ENCODE data around the gene CES2. TPM values are rescaled to one million over a fixed set of nuclear protein-coding genes. Genes with fewer than 3 reads are reported as not detected.

Gene CES2, protein sequence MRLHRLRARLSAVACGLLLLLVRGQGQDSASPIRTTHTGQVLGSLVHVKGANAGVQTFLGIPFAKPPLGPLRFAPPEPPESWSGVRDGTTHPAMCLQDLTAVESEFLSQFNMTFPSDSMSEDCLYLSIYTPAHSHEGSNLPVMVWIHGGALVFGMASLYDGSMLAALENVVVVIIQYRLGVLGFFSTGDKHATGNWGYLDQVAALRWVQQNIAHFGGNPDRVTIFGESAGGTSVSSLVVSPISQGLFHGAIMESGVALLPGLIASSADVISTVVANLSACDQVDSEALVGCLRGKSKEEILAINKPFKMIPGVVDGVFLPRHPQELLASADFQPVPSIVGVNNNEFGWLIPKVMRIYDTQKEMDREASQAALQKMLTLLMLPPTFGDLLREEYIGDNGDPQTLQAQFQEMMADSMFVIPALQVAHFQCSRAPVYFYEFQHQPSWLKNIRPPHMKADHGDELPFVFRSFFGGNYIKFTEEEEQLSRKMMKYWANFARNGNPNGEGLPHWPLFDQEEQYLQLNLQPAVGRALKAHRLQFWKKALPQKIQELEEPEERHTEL
- 1,000 to 10,000 TPM in 3 of 4 donors, 100 to 1,000 TPM in 1; 113 to 4,512 (median 3,000) TPM for total RNA-seq

DNA sequence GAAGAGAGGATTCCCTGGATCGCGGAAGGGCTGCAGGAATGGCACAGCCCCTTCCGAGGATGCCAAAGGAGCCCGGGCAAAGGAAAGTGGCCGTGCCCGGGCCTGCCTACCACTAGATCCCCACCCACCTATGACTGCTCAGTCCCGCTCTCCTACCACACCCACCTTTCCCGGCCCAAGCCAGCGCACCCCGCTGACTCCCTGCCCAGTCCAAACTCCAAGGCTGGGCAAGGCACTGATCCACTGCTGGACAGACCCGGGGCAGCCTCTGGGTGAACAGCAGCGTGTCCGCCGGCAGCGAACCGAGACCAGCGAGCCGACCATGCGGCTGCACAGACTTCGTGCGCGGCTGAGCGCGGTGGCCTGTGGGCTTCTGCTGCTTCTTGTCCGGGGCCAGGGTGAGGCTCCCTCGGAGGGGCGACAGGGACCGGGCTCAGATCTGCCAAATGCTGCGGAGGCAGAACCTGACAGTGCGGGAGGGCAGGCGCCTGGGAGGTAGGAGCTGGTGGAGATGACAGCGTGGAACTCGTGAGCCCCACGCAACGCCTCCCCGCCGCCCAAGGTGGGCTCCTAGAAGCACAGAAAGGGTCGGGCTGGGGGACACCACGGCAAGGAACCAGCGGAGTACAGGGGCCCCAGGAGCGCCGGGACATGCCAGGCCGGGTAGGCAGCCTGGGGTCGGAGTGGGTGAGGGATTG, at the start of gene CES2:
CES2 (plus strand) TSS at position 203 of the 698 bp plus-strand sequence; CDS start at position 323, 120 bp downstream.
- peaks cover 0 to 38% (median 0%) of the 10 kb centered on the region in 3 donors for H3K36me3 ChIP-seq
- peak within 1 kb of the TSS; percentile 80 to 98 (median 92) for H3K4me3 ChIP-seq
- no peaks in the 10 kb centered on the region for H3K9me3 ChIP-seq
- TF ChIP-seq POLR2A (IDR thresholded peaks at IDR 0.05), result peak; percentile 97 to 98
- TF ChIP-seq, protein P1, sequence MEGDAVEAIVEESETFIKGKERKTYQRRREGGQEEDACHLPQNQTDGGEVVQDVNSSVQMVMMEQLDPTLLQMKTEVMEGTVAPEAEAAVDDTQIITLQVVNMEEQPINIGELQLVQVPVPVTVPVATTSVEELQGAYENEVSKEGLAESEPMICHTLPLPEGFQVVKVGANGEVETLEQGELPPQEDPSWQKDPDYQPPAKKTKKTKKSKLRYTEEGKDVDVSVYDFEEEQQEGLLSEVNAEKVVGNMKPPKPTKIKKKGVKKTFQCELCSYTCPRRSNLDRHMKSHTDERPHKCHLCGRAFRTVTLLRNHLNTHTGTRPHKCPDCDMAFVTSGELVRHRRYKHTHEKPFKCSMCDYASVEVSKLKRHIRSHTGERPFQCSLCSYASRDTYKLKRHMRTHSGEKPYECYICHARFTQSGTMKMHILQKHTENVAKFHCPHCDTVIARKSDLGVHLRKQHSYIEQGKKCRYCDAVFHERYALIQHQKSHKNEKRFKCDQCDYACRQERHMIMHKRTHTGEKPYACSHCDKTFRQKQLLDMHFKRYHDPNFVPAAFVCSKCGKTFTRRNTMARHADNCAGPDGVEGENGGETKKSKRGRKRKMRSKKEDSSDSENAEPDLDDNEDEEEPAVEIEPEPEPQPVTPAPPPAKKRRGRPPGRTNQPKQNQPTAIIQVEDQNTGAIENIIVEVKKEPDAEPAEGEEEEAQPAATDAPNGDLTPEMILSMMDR (IDR thresholded peaks at IDR 0.05), result no peak
- no peaks in the 10 kb centered on the region for H3K27me3 ChIP-seq
- peak; percentile 25 to 95 (median 91) for DNase-seq
- H3K4me1 ChIP-seq, result peaks cover 5 to 64% (median 13%) of the 10 kb centered on the region in 4 donors
- peak within 1 kb of the TSS; percentile 92 to 97 (median 92) for H3K27ac ChIP-seq

DNA sequence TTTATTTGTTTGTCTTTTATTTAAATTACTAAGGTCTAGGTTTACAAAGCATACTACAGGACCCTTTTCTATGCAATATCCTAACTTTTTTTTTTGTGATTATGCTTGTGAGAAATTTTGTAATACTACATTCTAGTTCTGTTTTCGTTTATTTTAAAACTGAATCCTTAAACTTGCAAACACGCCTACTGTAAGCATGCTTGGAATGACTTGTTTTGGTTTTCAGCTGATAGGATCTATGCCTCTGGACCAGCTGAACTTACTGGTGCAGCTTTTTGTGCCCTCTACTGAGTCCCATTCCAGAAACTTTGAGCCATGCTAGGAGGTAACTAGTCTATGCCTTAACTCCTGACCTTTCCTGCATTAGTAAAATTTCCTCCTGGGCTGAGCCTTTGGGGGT, 49.0 kb upstream of the CES2 start:
- H3K36me3 ChIP-seq, result peaks cover 0 to 35% (median 0%) of the 10 kb centered on the region in 3 donors
- TF ChIP-seq POLR2A (IDR thresholded peaks at IDR 0.05), result no peak
- TF ChIP-seq, protein P1 (IDR thresholded peaks at IDR 0.05), result no peak
- H3K4me3 ChIP-seq, result no peak overlapping the region
- no peaks in the 10 kb centered on the region for H3K27me3 ChIP-seq
- no peak overlapping the region for H3K27ac ChIP-seq
- DNase-seq, result no peak
- H3K9me3 ChIP-seq, result no peaks in the 10 kb centered on the region
- peaks cover 0 to 5% (median 2%) of the 10 kb centered on the region in 4 donors for H3K4me1 ChIP-seq

DNA sequence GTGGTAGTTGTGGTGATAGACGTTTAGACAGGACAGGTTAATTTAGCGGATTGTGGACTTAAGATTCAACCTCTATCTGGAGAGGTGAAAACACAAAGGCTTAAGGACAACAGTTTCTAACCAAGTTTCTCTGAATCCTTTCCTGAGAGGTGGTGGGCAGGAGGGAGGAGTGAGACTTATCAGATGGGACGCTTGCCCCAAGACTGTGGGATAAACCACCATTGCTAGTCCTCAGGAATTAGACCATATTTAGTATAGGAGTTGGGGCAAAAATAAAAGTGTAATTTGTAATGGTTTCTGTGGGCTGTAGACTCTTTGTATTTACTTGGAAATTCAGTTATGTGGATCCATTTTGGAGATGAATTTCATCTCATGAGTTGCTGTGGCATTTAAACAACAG, 48.4 kb upstream of the CES2 start:
- H3K4me1 ChIP-seq, result no peaks in the 10 kb centered on the region
- no peak for DNase-seq
- no peak overlapping the region for H3K27ac ChIP-seq
- TF ChIP-seq, protein P1 (IDR thresholded peaks at IDR 0.05), result no peak
- no peak for TF ChIP-seq POLR2A (IDR thresholded peaks at IDR 0.05)
- H3K36me3 ChIP-seq, result peaks cover 0 to 35% (median 0%) of the 10 kb centered on the region in 3 donors
- H3K4me3 ChIP-seq, result no peak overlapping the region
- H3K9me3 ChIP-seq, result no peaks in the 10 kb centered on the region
- H3K27me3 ChIP-seq, result no peaks in the 10 kb centered on the region

DNA sequence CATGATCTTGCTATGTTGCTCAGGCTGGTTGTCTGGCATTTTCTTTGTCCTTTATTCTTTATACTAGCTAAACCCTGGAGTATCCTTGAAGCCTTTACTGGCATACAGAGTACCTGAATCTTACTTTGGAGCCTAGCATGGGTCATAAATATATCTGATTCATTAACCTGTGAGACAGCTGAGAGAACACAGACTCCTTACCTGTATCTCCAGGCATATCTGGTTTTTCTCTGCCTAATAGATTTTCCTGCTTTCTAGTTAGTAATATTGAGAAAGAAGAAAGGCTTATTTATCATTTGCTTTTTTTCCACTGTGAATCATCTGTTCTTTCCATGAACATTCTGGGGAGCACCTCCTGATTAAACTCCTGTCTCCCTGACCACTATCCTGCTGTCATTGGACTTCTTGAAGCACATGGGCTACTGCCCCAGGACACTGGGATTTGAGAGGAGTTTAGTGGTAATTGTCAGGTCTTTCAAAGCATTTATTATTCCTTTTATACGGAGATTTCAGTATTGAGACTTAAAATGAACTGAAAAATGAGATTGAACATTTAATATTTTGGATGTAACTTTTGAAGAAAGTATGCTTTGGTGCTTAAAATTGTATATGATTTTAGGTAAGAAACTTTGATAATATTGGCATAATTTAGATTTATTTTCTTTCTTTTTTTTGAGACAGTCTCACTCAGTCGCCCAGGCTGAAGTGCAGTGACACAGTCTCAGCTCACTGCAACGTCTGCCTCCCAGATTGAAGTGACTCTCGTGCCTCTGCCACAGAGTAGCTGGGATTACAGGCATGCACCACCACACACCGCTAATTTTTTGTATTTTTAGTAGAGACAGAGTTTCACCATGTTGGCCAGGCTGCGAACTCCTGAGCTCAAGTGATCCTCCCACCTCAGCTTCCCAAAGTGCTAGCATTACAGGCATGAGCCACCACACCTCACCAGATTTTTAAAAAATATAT, 46.4 kb upstream of the CES2 start:
- no peaks in the 10 kb centered on the region for H3K9me3 ChIP-seq

More for the DNA sequence above, 46.4 kb upstream of the CES2 start:
- Histone ChIP-seq H3K27ac (no peak overlapping the region), H3K27me3 (no peaks in the 10 kb centered on the region), H3K36me3 (peaks cover 0 to 30% (median 0%) of the 10 kb centered on the region in 3 donors), H3K4me1 (no peaks in the 10 kb centered on the region), H3K4me3 (no peak overlapping the region)
- TF ChIP-seq, protein P1 (IDR thresholded peaks at IDR 0.05), result no peak
- TF ChIP-seq POLR2A (IDR thresholded peaks at IDR 0.05), result no peak
- no peak for DNase-seq

Measured in Peyer's patch (tissue), 4 donors.